ENCODE results near the gene CHRNA5. TPM values are rescaled to one million over a fixed set of nuclear protein-coding genes. Genes with fewer than 3 reads are reported as not detected.

The CHRNA5 gene
- total and polyA plus RNA-seq, 2 donors, result 1.5 to 1.9 TPM

DNA sequence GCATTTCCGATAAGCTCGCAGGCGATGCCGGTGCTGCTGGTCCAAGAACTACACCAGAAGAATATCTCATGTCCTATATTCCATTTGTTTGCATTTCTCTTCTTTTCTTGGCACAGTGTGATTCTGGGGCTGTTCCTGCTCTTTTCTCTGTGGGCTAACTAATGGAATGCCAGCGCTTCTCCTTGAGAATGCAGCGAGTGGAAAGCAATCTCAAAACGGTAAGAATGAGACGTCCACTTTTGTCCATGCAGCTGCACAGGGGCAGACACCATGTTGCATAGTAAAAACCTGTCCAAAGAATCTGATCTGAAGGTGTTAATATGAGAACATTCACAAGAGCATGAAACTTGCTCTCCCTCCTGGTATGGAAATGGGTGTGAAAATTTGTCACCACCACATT is 62.0 kb downstream of the CHRNA5 start:
- WGBS, result 98% methylated on average over 8 of the region's 8 CpGs
- peaks cover 0 to 6% of the 10 kb centered on the region in 2 donors for H3K36me3 ChIP-seq (ENCODE audit: control insufficient read depth in 2 of 2, insufficient read depth in 2 of 2, low read length in 1 of 2)
- H3K4me3 ChIP-seq (ENCODE audit: low read length in 2 of 2), result no peak overlapping the region
- no peaks in the 10 kb centered on the region for H3K9me3 ChIP-seq (ENCODE audit: control insufficient read depth in 2 of 2, insufficient read depth in 1 of 2, low read length in 1 of 2)
- H3K4me1 ChIP-seq (ENCODE audit: control insufficient read depth in 2 of 2, insufficient read depth in 2 of 2, low read length in 2 of 2), result peaks cover 46 to 60% of the 10 kb centered on the region in 2 donors
- H3K27me3 ChIP-seq (ENCODE audit: control insufficient read depth in 2 of 2, insufficient read depth in 1 of 2, low read length in 1 of 2), result peaks cover 0 to 3% of the 10 kb centered on the region in 2 donors
- DNase-seq (ENCODE audit: low read depth in 6 of 9, low spot score in 9 of 9), result no peak
- H3K27ac ChIP-seq (ENCODE audit: low read depth in 1 of 2, low read length in 1 of 2), result no peak overlapping the region

DNA sequence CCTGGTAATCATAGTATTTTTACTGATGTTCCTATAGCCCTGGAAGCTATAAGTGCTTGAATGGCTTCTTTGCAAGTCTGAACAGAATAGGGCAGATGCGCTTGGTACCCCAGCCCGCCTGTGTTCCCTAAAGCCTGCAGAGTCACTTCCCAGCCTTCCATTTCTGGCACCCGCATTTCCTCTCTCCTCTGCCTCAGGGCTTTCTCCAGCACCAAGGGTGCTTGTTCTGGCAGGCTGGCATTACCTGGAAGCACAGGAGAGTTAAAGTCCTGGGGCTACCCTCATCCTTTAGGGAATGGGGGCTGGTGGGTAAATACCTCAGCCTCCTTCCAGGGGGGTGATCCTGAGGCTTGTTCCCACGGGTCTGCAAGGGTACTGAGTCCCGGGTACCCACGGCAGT is 62.9 kb downstream of the CHRNA5 start:
- Histone ChIP-seq H3K4me3 (ENCODE audit: low read length in 2 of 2) (no peak overlapping the region), H3K27me3 (ENCODE audit: control insufficient read depth in 2 of 2, insufficient read depth in 1 of 2, low read length in 1 of 2) (peaks cover 0 to 3% of the 10 kb centered on the region in 2 donors), H3K36me3 (ENCODE audit: control insufficient read depth in 2 of 2, insufficient read depth in 2 of 2, low read length in 1 of 2) (peaks cover 3 to 9% of the 10 kb centered on the region in 2 donors), H3K4me1 (ENCODE audit: control insufficient read depth in 2 of 2, insufficient read depth in 2 of 2, low read length in 2 of 2) (peaks cover 43 to 51% of the 10 kb centered on the region in 2 donors), H3K9me3 (ENCODE audit: control insufficient read depth in 2 of 2, insufficient read depth in 1 of 2, low read length in 1 of 2) (peaks cover 0 to 3% of the 10 kb centered on the region in 2 donors), H3K27ac (ENCODE audit: low read depth in 1 of 2, low read length in 1 of 2) (no peak overlapping the region)
- DNase-seq (ENCODE audit: low read depth in 6 of 9, low spot score in 9 of 9), result no peak
- 90% methylated on average over 6 of the region's 6 CpGs for WGBS

DNA sequence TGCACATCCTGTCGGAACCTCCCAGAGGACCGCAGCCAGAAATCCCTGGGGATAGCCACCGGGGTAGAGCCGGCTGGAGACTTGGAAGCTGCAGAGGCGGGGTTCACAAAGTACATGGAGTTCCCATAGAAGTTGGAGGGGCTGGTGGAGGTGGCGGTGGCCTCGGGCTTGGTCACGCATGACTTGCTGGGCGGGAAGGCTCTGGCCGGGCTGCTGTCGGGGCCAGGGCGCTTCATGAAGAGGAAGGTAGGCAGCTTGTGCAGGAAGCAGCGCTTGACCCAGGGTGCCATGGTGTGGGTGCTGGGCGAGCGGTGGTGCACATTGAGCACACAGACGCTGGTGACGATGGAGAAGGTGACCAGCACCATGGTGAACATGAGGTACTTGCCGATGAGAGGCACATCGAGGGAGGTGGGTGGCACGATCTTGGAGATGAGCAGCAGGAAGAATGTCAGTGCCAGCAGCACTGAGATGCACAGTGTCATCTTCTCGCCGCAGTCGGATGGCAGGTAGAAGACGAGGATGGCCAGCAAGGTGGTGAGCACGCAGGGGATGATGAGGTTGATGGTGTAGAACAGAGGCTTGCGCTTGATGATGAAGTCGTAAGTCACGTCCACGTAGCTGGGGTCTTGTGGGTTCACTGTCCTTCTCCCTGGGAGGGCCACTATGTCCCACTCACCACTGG is 63.9 kb downstream of the CHRNA5 start:
- H3K36me3 ChIP-seq (ENCODE audit: control insufficient read depth in 2 of 2, insufficient read depth in 2 of 2, low read length in 1 of 2), result peaks cover 3 to 12% of the 10 kb centered on the region in 2 donors
- H3K9me3 ChIP-seq (ENCODE audit: control insufficient read depth in 2 of 2, insufficient read depth in 1 of 2, low read length in 1 of 2), result peaks cover 1 to 6% of the 10 kb centered on the region in 2 donors
- 95% methylated on average over 29 of the region's 29 CpGs for WGBS
- H3K4me1 ChIP-seq (ENCODE audit: control insufficient read depth in 2 of 2, insufficient read depth in 2 of 2, low read length in 2 of 2), result peaks cover 34 to 42% of the 10 kb centered on the region in 2 donors
- H3K27me3 ChIP-seq (ENCODE audit: control insufficient read depth in 2 of 2, insufficient read depth in 1 of 2, low read length in 1 of 2), result peaks cover 0 to 3% of the 10 kb centered on the region in 2 donors
- no peak overlapping the region for H3K4me3 ChIP-seq (ENCODE audit: low read length in 2 of 2)
- H3K27ac ChIP-seq (ENCODE audit: low read depth in 1 of 2, low read length in 1 of 2), result no peak overlapping the region
- no peak for DNase-seq (ENCODE audit: low read depth in 6 of 9, low spot score in 9 of 9)

DNA sequence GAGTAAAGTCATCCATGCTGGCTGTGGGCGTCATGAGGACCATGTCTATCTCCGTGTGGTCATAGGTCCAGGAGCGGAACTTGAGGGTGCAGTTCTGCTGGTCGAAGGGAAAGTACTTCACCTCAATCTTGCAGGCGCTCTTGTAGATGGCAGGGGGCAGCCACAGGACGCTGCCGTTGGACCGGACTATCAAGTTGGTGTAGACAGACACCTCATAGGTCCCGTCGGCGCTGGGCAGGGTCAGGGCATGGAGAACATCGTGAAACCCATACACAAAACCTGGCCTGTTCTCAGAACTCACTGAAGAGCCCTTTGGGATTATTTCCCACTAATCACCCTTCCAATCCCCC is 64.4 kb downstream of the CHRNA5 start:
- Histone ChIP-seq H3K4me1 (ENCODE audit: control insufficient read depth in 2 of 2, insufficient read depth in 2 of 2, low read length in 2 of 2) (peaks cover 29 to 36% of the 10 kb centered on the region in 2 donors), H3K4me3 (ENCODE audit: low read length in 2 of 2) (no peak overlapping the region), H3K27me3 (ENCODE audit: control insufficient read depth in 2 of 2, insufficient read depth in 1 of 2, low read length in 1 of 2) (peaks cover 0 to 3% of the 10 kb centered on the region in 2 donors), H3K36me3 (ENCODE audit: control insufficient read depth in 2 of 2, insufficient read depth in 2 of 2, low read length in 1 of 2) (peaks cover 3 to 14% of the 10 kb centered on the region in 2 donors), H3K27ac (ENCODE audit: low read depth in 1 of 2, low read length in 1 of 2) (no peak overlapping the region), H3K9me3 (ENCODE audit: control insufficient read depth in 2 of 2, insufficient read depth in 1 of 2, low read length in 1 of 2) (peaks cover 1 to 6% of the 10 kb centered on the region in 2 donors)
- no peak for DNase-seq (ENCODE audit: low read depth in 6 of 9, low spot score in 9 of 9)
- WGBS, result 96% methylated on average over 12 of the region's 12 CpGs

DNA sequence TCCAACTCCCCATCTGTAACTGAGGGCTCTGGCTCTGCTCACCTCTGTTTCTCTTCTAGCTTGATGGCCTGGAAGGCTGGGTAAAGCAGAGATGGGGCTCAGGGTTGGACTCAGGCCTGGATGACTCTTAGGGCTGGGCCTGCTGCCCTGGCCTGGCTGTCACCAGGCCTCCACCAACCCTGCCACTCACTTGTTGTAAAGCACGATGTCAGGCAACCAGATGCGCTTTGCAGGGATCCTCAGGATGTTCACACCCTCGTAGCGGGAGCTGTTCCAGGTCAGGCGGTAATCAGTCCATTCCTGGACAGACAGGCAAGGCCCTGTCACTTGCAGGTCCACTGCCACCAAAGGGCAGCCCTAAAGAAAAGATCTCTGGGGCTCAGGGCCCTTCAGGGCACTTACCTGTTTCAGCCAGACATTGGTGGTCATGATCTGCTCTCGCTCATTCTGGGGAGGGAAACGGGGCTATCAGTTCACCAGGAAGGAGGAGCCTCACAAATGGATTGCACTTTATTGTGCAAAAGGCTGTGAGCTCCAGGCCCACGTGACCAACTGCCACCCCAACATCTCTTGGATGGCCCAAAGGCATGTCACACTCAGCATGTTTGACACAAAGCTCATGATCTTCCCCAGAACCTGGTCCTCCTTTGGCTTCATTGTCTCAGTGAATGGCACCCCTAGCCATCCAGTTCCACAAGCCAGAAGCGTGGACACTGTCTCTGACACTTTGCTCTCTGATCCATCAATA is 65.7 kb downstream of the CHRNA5 start:
- WGBS, result 94% methylated on average over 9 of the region's 9 CpGs

DNA sequence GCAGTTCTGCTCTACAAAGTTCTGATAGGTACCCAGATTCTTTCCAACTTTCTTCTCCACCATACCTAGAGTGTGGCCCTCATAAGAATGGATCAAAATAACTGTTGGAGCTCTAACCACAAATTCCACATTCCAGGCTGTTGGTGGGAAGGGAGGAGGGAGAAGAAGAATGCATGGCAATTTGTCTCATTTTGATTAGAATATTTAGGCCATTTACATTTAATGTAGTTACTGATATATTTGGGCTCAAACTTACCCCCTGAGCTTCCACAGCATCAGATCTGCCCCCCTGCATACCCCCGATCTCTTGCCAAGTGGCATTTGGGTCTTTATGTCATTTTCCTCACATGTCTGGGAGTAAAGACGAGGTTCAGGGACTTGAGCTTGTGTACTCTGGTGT is 68.0 kb downstream of the CHRNA5 start:
- Histone ChIP-seq H3K9me3 (ENCODE audit: control insufficient read depth in 2 of 2, insufficient read depth in 1 of 2, low read length in 1 of 2) (peaks cover 1 to 6% of the 10 kb centered on the region in 2 donors), H3K27me3 (ENCODE audit: control insufficient read depth in 2 of 2, insufficient read depth in 1 of 2, low read length in 1 of 2) (peaks cover 0 to 5% of the 10 kb centered on the region in 2 donors), H3K4me3 (ENCODE audit: low read length in 2 of 2) (no peak overlapping the region), H3K27ac (ENCODE audit: low read depth in 1 of 2, low read length in 1 of 2) (no peak overlapping the region), H3K4me1 (ENCODE audit: control insufficient read depth in 2 of 2, insufficient read depth in 2 of 2, low read length in 2 of 2) (peaks cover 25 to 28% of the 10 kb centered on the region in 2 donors), H3K36me3 (ENCODE audit: control insufficient read depth in 2 of 2, insufficient read depth in 2 of 2, low read length in 1 of 2) (peaks cover 3 to 14% of the 10 kb centered on the region in 2 donors)
- no peak for DNase-seq (ENCODE audit: low read depth in 6 of 9, low spot score in 9 of 9)
- 96% methylated on average over 2 of the region's 2 CpGs for WGBS

More for the DNA sequence above, 65.7 kb downstream of the CHRNA5 start:
- Histone ChIP-seq H3K27ac (ENCODE audit: low read depth in 1 of 2, low read length in 1 of 2) (no peak overlapping the region), H3K4me1 (ENCODE audit: control insufficient read depth in 2 of 2, insufficient read depth in 2 of 2, low read length in 2 of 2) (peaks cover 23 to 27% of the 10 kb centered on the region in 2 donors), H3K9me3 (ENCODE audit: control insufficient read depth in 2 of 2, insufficient read depth in 1 of 2, low read length in 1 of 2) (peaks cover 1 to 6% of the 10 kb centered on the region in 2 donors), H3K36me3 (ENCODE audit: control insufficient read depth in 2 of 2, insufficient read depth in 2 of 2, low read length in 1 of 2) (peaks cover 3 to 14% of the 10 kb centered on the region in 2 donors), H3K4me3 (ENCODE audit: low read length in 2 of 2) (no peak overlapping the region), H3K27me3 (ENCODE audit: control insufficient read depth in 2 of 2, insufficient read depth in 1 of 2, low read length in 1 of 2) (peaks cover 0 to 3% of the 10 kb centered on the region in 2 donors)
- DNase-seq (ENCODE audit: low read depth in 6 of 9, low spot score in 9 of 9), result no peak

DNA sequence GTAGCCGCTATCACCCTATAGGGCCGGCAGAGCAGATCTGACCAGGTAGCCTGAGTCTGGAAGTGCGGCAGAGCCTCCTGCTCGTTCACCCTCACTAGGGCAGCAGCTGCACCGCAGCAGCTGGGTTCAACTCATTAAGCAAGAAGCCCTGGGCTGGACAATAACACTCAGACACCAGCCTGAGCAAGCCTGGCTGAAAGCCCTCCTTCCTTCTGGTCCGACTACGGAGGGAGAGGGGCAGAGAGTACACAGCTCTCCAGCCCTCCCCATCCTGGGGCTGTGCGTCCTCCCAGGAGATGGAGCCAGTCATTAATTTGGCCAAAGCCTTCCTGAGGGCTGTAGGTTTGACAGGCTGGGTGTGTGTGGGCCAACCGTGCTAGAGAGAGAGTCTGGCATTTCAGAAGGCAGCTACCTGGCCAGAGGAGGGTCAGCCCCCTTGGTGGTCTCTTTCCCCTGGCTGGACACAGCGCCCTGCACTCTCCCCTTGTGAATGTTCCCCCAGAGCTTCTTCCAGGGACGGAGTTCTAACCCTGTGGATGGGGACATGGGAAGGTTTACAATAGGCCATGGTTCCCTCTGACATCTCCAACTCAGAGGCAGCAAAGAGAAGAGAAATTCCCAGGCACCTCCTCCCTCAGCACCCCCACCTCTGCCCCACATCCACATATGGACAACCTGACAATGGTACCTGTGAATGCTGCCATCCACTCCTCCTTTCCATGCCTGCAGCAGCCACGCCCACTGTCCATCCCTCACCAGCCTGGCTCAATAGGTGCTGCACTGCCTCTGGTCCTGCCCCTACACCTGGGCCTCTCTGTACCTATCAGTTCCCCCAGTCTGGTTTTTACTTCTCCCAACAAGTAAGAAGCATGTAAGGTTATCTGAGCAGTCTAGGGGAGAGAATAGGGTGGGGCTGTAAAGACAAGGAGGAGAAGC is 69.2 kb downstream of the CHRNA5 start:
- Histone ChIP-seq H3K27me3 (ENCODE audit: control insufficient read depth in 2 of 2, insufficient read depth in 1 of 2, low read length in 1 of 2) (peaks cover 0 to 2% of the 10 kb centered on the region in 2 donors), H3K36me3 (ENCODE audit: control insufficient read depth in 2 of 2, insufficient read depth in 2 of 2, low read length in 1 of 2) (peaks cover 3 to 9% of the 10 kb centered on the region in 2 donors), H3K4me3 (ENCODE audit: low read length in 2 of 2) (no peak overlapping the region), H3K27ac (ENCODE audit: low read depth in 1 of 2, low read length in 1 of 2) (no peak overlapping the region), H3K9me3 (ENCODE audit: control insufficient read depth in 2 of 2, insufficient read depth in 1 of 2, low read length in 1 of 2) (peaks cover 1 to 6% of the 10 kb centered on the region in 2 donors), H3K4me1 (ENCODE audit: control insufficient read depth in 2 of 2, insufficient read depth in 2 of 2, low read length in 2 of 2) (peaks cover 25 to 29% of the 10 kb centered on the region in 2 donors)
- DNase-seq (ENCODE audit: low read depth in 6 of 9, low spot score in 9 of 9), result no peak
- 97% methylated on average over 12 of the region's 12 CpGs for WGBS

DNA sequence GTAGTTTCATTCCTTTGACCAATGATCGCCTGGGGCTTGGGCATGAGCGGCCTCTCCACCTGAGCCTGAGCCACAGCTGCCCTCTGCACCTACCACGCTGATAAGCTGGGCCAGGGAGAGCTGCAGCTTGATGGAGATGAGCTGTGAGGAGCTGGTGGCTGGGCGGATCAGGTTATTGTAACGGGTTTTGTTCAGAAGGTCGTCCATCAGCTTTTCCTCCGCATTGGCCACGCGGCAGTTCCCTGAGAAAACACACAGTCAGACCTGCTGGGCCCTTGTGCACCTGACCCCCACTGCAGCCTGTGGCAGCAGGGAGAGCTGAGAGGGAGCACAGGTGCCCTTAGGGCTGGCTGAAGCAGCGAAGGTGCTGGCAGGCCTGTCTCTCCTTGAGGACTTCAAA is 70.0 kb downstream of the CHRNA5 start:
- Histone ChIP-seq H3K36me3 (ENCODE audit: control insufficient read depth in 2 of 2, insufficient read depth in 2 of 2, low read length in 1 of 2) (peaks cover 3 to 7% of the 10 kb centered on the region in 2 donors), H3K9me3 (ENCODE audit: control insufficient read depth in 2 of 2, insufficient read depth in 1 of 2, low read length in 1 of 2) (peaks cover 1 to 6% of the 10 kb centered on the region in 2 donors), H3K4me3 (ENCODE audit: low read length in 2 of 2) (no peak overlapping the region), H3K27me3 (ENCODE audit: control insufficient read depth in 2 of 2, insufficient read depth in 1 of 2, low read length in 1 of 2) (peaks cover 0 to 5% of the 10 kb centered on the region in 2 donors), H3K4me1 (ENCODE audit: control insufficient read depth in 2 of 2, insufficient read depth in 2 of 2, low read length in 2 of 2) (peaks cover 30 to 37% of the 10 kb centered on the region in 2 donors), H3K27ac (ENCODE audit: low read depth in 1 of 2, low read length in 1 of 2) (no peak overlapping the region)
- WGBS, result 95% methylated on average over 10 of the region's 10 CpGs
- DNase-seq (ENCODE audit: low read depth in 6 of 9, low spot score in 9 of 9), result no peak
